SK-N-SH (cell line): Measurements from ENCODE around the gene RHBDL2. TPM values are rescaled to one million over a fixed set of nuclear protein-coding genes. Genes with fewer than 3 reads are reported as not detected.
"Not testable (repeated sequence)": the region's sequence is repeated elsewhere in the genome, so short reads cannot be mapped to it uniquely, and the experiment has no call there.

Experiments used
- CTCF ChIA-PET: fragments of 300-600, 350-600 bp; formaldehyde crosslinking; extraction: SDS; loops from one replicate; lab custom pipeline; 2021; lab: Yijun Ruan, JAX
- POLR2A ChIA-PET: fragments of 350-600 bp; sonication (Branson Sonifier 250); formaldehyde crosslinking; extraction: SDS; loops from one replicate; lab custom pipeline; 2020; ENCODE audit warnings: antibody characterized with exemption, inconsistent platforms; lab: Yijun Ruan, JAX
- DNase-seq: peaks from one replicate; pipeline ENCODE4 v3.0.0; 2012
- H2AFZ ChIP-seq: fragments of 200-600 bp; sonication (generic); 2 replicates; pipeline ENCODE4 v1.8.1; 2016; ENCODE audit warnings: antibody characterized with exemption, mild to moderate bottlenecking, low read depth
- H3F3A ChIP-seq: fragments of 200-600 bp; sonication (generic); replicated peaks from 2 replicates; pipeline ENCODE3; 2016; ENCODE audit warnings: antibody characterized with exemption, mild to moderate bottlenecking; ENCODE audit not compliant: insufficient read depth
- H3K27ac ChIP-seq, 2 experiments: fragments of 200-500 bp in 1 of 2; fragments of 200-600 bp in 1 of 2; sonication (Bioruptor generic) in 1 of 2; sonication (generic), shearing (Covaris generic) in 1 of 2; 2 replicates each; pipeline versions ENCODE4 v1.5.1 to v1.6.1; 2014 to 2016; ENCODE audit warnings: low read depth in 2 of 2, inconsistent platforms in 1 of 2, low read length in 1 of 2, mild to moderate bottlenecking in 1 of 2, mixed read lengths in 1 of 2
- H3K27me3 ChIP-seq: fragments of 200-600 bp; sonication (generic), shearing (Covaris generic); 2 replicates; pipeline ENCODE4 v1.6.1; 2016; ENCODE audit warnings: mixed run types; ENCODE audit not compliant: insufficient read depth
- H3K36me3 ChIP-seq, 2 experiments: fragments of 200-500 bp in 1 of 2; fragments of 200-600 bp in 1 of 2; sonication (Bioruptor generic) in 1 of 2; sonication (generic) in 1 of 2; replicated peaks in 1 of 2; 2 replicates each; pipeline versions ENCODE3 to v1.5.1; 2014 to 2016; ENCODE audit warnings: low read length in 1 of 2, mild to moderate bottlenecking in 1 of 2; ENCODE audit not compliant: insufficient read depth in 2 of 2, control insufficient read depth in 1 of 2
- H3K4me1 ChIP-seq, 2 experiments: fragments of 200-500 bp in 1 of 2; fragments of 200-600 bp in 1 of 2; sonication (Bioruptor generic) in 1 of 2; sonication (generic), shearing (Covaris generic) in 1 of 2; 2 replicates each; pipeline versions ENCODE4 v1.5.1 to v1.6.1; 2014 to 2016; ENCODE audit warnings: low read depth in 1 of 2, low read length in 1 of 2, mixed run types in 1 of 2; ENCODE audit not compliant: insufficient read depth in 2 of 2, control insufficient read depth in 1 of 2
- H3K4me2 ChIP-seq: fragments of 200-600 bp; sonication (generic), shearing (Covaris generic); 2 replicates; pipeline ENCODE4 v1.6.1; 2017; ENCODE audit warnings: mixed run types
- H3K4me3 ChIP-seq, 2 experiments: fragments of 200-500 bp in 1 of 2; fragments of 200-600 bp in 1 of 2; sonication (Bioruptor generic) in 1 of 2; sonication (generic), shearing (Covaris generic) in 1 of 2; 2 replicates each; pipeline versions ENCODE4 v1.5.1 to v1.8.1; 2014 to 2016; ENCODE audit warnings: low read depth in 2 of 2, inconsistent platforms in 1 of 2, low read length in 1 of 2, mild to moderate bottlenecking in 1 of 2, mixed read lengths in 1 of 2, moderate library complexity in 1 of 2
- H3K79me2 ChIP-seq: fragments of 200-600 bp; sonication (generic); 2 replicates; pipeline ENCODE4 v1.8.1; 2017; ENCODE audit warnings: mild to moderate bottlenecking; ENCODE audit not compliant: insufficient read depth
- H3K9ac ChIP-seq: fragments of 200-600 bp; sonication (generic); 2 replicates; pipeline ENCODE4 v1.6.1; 2017; ENCODE audit warnings: mixed run types
- H3K9me2 ChIP-seq: fragments of 200-600 bp; sonication (generic); 2 replicates; pipeline ENCODE4 v1.6.1; 2017; ENCODE audit warnings: mixed run types
- H3K9me3 ChIP-seq: fragments of 200-600 bp; sonication (generic); 2 replicates; pipeline ENCODE4 v1.6.1; 2017; ENCODE audit warnings: mixed run types, mild to moderate bottlenecking, moderate library complexity
- H4K20me1 ChIP-seq: fragments of 200-600 bp; sonication (generic); 2 replicates; pipeline ENCODE4 v1.6.1; 2017; ENCODE audit warnings: mild to moderate bottlenecking, mixed run types; ENCODE audit not compliant: insufficient read depth
- ELF1 ChIP-seq: IDR thresholded peaks from 2 replicates; pipeline ENCODE4 v1.4.0; 2012
- FOSL2 ChIP-seq: IDR thresholded peaks from 2 replicates; pipeline ENCODE4 v1.4.0; 2012; ENCODE audit warnings: low read depth, mild to moderate bottlenecking, moderate library complexity, borderline replicate concordance
- FOXJ3 ChIP-seq: sonication (generic); formaldehyde crosslinking; IDR thresholded peaks from 2 replicates; pipeline ENCODE4 v1.5.1; 2020; ENCODE audit warnings: mild to moderate bottlenecking, missing genetic modification reagents
- FOXM1 ChIP-seq: IDR thresholded peaks from 2 replicates; pipeline ENCODE4 v1.4.0; 2012; ENCODE audit warnings: low read depth, mild to moderate bottlenecking
- GABPA ChIP-seq: IDR thresholded peaks from 2 replicates; pipeline ENCODE4 v1.4.0; 2012; ENCODE audit warnings: low read depth, mild to moderate bottlenecking
- JUND ChIP-seq: IDR thresholded peaks from 2 replicates; pipeline ENCODE4 v1.4.0; 2012
- MEF2A ChIP-seq: IDR thresholded peaks from 2 replicates; pipeline ENCODE4 v1.4.0; 2012; ENCODE audit warnings: low read depth, borderline replicate concordance
- MXI1 ChIP-seq: IDR thresholded peaks from 2 replicates; pipeline ENCODE4 v1.6.1; 2012; ENCODE audit warnings: mild to moderate bottlenecking, low read depth, low read length, improper control_type of control experiment
- NFIC ChIP-seq: IDR thresholded peaks from 2 replicates; pipeline ENCODE4 v1.4.0; 2012; ENCODE audit warnings: borderline replicate concordance
- POLR2AphosphoS5 ChIP-seq: IDR thresholded peaks from 2 replicates; pipeline ENCODE4 v1.6.1; 2012; ENCODE audit warnings: low read depth, low read length
- RAD21 ChIP-seq: IDR thresholded peaks from 2 replicates; pipeline ENCODE4 v1.6.1; 2012; ENCODE audit warnings: mild to moderate bottlenecking, low read length
- SIN3A ChIP-seq: IDR thresholded peaks from 2 replicates; pipeline ENCODE4 v1.6.1; 2012; ENCODE audit warnings: low read depth, mild to moderate bottlenecking, low read length, moderate library complexity, borderline replicate concordance
- SMC3 ChIP-seq: IDR thresholded peaks from 2 replicates; pipeline ENCODE4 v1.6.1; 2012; ENCODE audit warnings: low read depth, low read length, improper control_type of control experiment
- YY1 ChIP-seq: IDR thresholded peaks from 2 replicates; pipeline ENCODE4 v1.4.0; 2012; ENCODE audit warnings: low read depth, mild to moderate bottlenecking
- WGBS: methylation state at CpG from one replicate; pipeline ENCODE4 v1.1.6; 2017; ENCODE audit warnings: low lambda C conversion rate; 5-methylcytosine and 5-hydroxymethylcytosine counted together
- polyA plus RNA-seq, 3 experiments: library from polyadenylated mRNA; depleted of rRNA; stranded (reverse); fragments of >200 nt; gene quantifications; 2 replicates each; pipeline ENCODE4 v1.2.3, GENCODE V29; 2012
- TF ChIP-seq, protein P1 (sequence below): IDR thresholded peaks from 2 replicates; pipeline ENCODE4; 2012
- TF ChIP-seq, protein P2 (sequence below): fragments of 150-350 bp; IDR thresholded peaks from 2 replicates; pipeline ENCODE4 v1.6.1; 2017; ENCODE audit warnings: antibody characterized with exemption, low read length, low read depth, borderline replicate concordance
- TF ChIP-seq, protein P3 (sequence below): IDR thresholded peaks from 2 replicates; pipeline ENCODE4 v1.4.0; 2012; ENCODE audit warnings: low read depth, borderline replicate concordance
- TF ChIP-seq, protein P4 (sequence below): IDR thresholded peaks from 2 replicates; pipeline ENCODE4 v1.6.1; 2012; ENCODE audit warnings: mild to moderate bottlenecking, low read depth, low read length, moderate library complexity

The RHBDL2 gene
- polyA plus RNA-seq, 1 of the 3 experiments (the other 2 are of a cell fraction), result 0.07 TPM

DNA sequence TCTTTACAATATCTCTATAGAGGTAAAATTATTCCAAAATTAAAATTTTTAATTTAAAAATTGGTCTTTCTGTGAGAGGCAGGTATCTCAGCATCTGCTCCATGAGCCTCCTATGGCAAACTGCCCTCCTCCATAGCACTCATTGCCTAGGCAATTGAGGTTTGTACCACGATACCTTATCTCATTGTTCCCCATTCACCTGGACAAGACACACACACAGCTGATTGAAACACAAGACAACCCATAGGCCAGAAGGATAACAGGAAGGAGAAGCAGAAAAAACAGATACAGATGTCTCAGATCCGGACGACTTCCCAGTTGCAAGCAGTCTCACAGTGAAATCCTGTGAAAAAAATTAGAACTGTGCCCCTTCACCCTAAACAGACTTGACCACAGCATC, 24.3 kb downstream of the RHBDL2 start (continued):
- TF ChIP-seq, protein P1, sequence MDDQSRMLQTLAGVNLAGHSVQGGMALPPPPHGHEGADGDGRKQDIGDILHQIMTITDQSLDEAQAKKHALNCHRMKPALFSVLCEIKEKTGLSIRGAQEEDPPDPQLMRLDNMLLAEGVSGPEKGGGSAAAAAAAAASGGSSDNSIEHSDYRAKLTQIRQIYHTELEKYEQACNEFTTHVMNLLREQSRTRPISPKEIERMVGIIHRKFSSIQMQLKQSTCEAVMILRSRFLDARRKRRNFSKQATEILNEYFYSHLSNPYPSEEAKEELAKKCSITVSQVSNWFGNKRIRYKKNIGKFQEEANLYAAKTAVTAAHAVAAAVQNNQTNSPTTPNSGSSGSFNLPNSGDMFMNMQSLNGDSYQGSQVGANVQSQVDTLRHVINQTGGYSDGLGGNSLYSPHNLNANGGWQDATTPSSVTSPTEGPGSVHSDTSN, result no peak
- TF ChIP-seq POLR2AphosphoS5, result no peak
- no peak for TF ChIP-seq FOXM1
- TF ChIP-seq FOSL2, result no peak
- no peak for TF ChIP-seq ELF1

DNA sequence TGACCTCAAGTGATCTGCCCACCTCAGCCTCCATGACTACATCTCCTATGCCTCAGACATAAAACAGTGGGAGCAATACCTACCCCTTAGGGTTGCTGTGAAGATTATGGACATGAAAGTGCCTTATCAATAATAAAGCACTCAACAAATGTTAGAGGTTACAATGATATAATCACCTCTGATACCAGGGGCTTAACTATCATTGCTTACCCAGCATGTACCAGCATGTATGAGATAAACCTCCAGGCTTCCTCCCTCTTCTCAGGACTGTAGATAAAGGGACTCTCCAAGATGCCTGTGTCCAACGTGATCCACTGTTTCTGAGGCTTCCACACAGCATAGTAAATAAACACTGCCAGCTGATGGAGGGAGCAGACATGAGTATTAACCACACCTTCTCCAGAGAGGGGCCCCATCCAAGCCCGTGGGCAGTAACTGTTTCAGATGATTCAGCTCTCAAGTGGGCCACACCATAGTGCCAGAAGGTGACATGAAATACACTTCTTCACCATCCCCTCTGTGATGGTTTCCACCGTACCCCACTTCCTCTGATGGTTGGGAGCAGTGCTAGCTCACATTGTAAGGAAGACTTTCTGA, 26.2 kb downstream of the RHBDL2 start:
- Histone ChIP-seq H4K20me1 (no peaks in the 10 kb centered on the region), H3K9me3 (no peaks in the 10 kb centered on the region), H3K36me3 (no peaks in the 10 kb centered on the region), H3K4me3 (no peak overlapping the region), H2AFZ (no peak overlapping the region), H3K79me2 (no peaks in the 10 kb centered on the region), H3K4me2 (no peak overlapping the region), H3K9me2 (no peaks in the 10 kb centered on the region), H3K9ac (no peak overlapping the region), H3K27ac (no peak overlapping the region), H3F3A (no peaks in the 10 kb centered on the region), H3K4me1 (peaks cover 0 to 8% of the 10 kb centered on the region in 2 experiments; a peak in 1 of 4 replicates), H3K27me3 (no peaks in the 10 kb centered on the region)
- 62% methylated on average over 3 of the region's 3 CpGs for WGBS
- CTCF ChIA-PET, result interaction anchor here (0.6 kb wide), 1 partner anchor 321 kb away, joined by 3 read pairs; no protein-coding TSS in a partner anchor
- POLR2A ChIA-PET, result no interaction called here
- no peak for DNase-seq
- no peak for TF ChIP-seq FOSL2
- TF ChIP-seq FOXJ3 (CRISPR knock-in tag), result no peak
- TF ChIP-seq, protein P2, sequence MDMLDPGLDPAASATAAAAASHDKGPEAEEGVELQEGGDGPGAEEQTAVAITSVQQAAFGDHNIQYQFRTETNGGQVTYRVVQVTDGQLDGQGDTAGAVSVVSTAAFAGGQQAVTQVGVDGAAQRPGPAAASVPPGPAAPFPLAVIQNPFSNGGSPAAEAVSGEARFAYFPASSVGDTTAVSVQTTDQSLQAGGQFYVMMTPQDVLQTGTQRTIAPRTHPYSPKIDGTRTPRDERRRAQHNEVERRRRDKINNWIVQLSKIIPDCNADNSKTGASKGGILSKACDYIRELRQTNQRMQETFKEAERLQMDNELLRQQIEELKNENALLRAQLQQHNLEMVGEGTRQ, result no peak
- TF ChIP-seq, protein P1, result no peak
- TF ChIP-seq MXI1, result no peak
- TF ChIP-seq SIN3A, result no peak
- no peak for TF ChIP-seq ELF1
- TF ChIP-seq, protein P3, sequence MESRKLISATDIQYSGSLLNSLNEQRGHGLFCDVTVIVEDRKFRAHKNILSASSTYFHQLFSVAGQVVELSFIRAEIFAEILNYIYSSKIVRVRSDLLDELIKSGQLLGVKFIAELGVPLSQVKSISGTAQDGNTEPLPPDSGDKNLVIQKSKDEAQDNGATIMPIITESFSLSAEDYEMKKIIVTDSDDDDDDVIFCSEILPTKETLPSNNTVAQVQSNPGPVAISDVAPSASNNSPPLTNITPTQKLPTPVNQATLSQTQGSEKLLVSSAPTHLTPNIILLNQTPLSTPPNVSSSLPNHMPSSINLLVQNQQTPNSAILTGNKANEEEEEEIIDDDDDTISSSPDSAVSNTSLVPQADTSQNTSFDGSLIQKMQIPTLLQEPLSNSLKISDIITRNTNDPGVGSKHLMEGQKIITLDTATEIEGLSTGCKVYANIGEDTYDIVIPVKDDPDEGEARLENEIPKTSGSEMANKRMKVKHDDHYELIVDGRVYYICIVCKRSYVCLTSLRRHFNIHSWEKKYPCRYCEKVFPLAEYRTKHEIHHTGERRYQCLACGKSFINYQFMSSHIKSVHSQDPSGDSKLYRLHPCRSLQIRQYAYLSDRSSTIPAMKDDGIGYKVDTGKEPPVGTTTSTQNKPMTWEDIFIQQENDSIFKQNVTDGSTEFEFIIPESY, result no peak
- no peak for TF ChIP-seq RAD21
- no peak for TF ChIP-seq GABPA
- TF ChIP-seq, protein P4, sequence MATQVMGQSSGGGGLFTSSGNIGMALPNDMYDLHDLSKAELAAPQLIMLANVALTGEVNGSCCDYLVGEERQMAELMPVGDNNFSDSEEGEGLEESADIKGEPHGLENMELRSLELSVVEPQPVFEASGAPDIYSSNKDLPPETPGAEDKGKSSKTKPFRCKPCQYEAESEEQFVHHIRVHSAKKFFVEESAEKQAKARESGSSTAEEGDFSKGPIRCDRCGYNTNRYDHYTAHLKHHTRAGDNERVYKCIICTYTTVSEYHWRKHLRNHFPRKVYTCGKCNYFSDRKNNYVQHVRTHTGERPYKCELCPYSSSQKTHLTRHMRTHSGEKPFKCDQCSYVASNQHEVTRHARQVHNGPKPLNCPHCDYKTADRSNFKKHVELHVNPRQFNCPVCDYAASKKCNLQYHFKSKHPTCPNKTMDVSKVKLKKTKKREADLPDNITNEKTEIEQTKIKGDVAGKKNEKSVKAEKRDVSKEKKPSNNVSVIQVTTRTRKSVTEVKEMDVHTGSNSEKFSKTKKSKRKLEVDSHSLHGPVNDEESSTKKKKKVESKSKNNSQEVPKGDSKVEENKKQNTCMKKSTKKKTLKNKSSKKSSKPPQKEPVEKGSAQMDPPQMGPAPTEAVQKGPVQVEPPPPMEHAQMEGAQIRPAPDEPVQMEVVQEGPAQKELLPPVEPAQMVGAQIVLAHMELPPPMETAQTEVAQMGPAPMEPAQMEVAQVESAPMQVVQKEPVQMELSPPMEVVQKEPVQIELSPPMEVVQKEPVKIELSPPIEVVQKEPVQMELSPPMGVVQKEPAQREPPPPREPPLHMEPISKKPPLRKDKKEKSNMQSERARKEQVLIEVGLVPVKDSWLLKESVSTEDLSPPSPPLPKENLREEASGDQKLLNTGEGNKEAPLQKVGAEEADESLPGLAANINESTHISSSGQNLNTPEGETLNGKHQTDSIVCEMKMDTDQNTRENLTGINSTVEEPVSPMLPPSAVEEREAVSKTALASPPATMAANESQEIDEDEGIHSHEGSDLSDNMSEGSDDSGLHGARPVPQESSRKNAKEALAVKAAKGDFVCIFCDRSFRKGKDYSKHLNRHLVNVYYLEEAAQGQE, result no peak
- TF ChIP-seq FOXM1, result no peak
- no peak for TF ChIP-seq SMC3
- TF ChIP-seq YY1, result no peak
- no peak for TF ChIP-seq JUND
- TF ChIP-seq MEF2A, result no peak
- no peak for TF ChIP-seq NFIC

DNA sequence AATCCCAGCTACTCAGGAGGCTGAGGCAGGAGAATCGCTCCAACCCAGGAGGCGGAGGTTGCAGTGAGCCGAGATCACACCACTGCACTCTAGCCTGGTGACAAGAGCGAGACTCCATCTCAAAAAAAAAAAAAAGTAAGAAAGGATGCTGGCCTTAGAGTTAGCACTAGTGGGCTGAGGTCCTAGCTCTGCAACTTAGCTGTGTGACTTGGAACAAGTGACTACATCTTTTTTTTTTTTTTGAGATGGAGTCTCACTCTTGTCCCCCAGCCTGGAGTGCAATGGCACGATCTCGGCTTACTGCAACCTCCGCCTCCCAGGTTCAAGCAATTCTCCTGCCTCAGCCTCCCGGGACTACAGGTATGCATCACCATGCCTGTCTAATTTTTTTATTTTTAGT, 26.7 kb downstream of the RHBDL2 start:
- H3K9ac ChIP-seq, H4K20me1 ChIP-seq, H2AFZ ChIP-seq, H3K27ac ChIP-seq, H3F3A ChIP-seq, H3K27me3 ChIP-seq, H3K9me3 ChIP-seq, H3K9me2 ChIP-seq, H3K4me3 ChIP-seq, H3K79me2 ChIP-seq, H3K4me1 ChIP-seq, H3K36me3 ChIP-seq, POLR2A ChIA-PET, DNase-seq, H3K4me2 ChIP-seq: not testable (repeated sequence)
- CTCF ChIA-PET, result interaction anchor here (0.6 kb wide), 1 partner anchor 322 kb away, joined by 3 read pairs; no protein-coding TSS in a partner anchor
- 96% methylated on average over 8 of the region's 8 CpGs for WGBS
